ENCODE measurements around the gene ARF6.

GRCh38 chr14:49931523-49931922, 38.6 kb downstream of the ARF6 start:
- no peak for TF ChIP-seq CTCF (IDR thresholded peaks at IDR 0.05)
- no peak for TF ChIP-seq POLR2A (IDR thresholded peaks at IDR 0.05)
